ENCODE results near the gene ABCG1.

Gene ABCG1

DNA sequence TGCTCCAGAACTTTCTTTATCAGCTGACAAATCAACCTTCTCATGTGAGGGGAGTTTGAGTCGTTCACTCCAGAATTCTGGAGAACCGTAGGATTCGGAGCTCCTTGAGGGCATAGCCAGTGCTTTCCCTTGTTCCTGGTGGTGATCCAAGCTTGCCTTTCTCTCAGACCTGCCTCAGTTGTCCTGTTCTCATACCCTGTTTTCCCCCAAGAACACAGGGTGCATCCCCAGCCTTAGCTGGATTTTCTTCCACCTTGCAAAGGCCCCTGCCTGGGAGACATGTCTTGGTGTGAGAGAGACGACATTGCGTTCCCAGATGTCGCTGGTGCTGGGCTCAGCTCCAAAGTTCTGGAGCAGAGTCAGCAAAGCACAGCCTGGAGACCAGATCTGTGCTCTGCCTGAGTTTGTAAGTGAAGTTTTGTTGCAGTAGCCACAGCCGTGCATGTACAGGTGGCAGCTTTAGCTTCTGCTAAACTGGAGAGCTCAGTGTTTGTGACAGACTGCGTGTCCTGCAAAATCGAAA lies 40.0 kb downstream of the ABCG1 start:
- ChIA-PET CTCF (interaction anchor here (0.6 to 2.5 kb wide), 28 partner anchors 9 to 524 kb away, joined by 3 to 19 read pairs (median 4); no protein-coding TSS in a partner anchor), POLR2A (interaction anchor here (1.0 to 1.1 kb wide), 2 partner anchors 14 to 39 kb away, joined by 3 to 4 read pairs; no protein-coding TSS in a partner anchor)
- TF ChIP-seq TARDBP (IDR thresholded peaks at IDR 0.05) (no peak), SP1 (IDR thresholded peaks at IDR 0.05) (no peak), LEF1 (IDR thresholded peaks at IDR 0.05; ENCODE audit: borderline replicate concordance) (no peak), FOXK2 (IDR thresholded peaks at IDR 0.05) (no peak), BHLHE40 (IDR thresholded peaks at IDR 0.05; ENCODE audit: borderline replicate concordance) (no peak), ZNF384 (IDR thresholded peaks at IDR 0.05) (no peak), ELF4 (IDR thresholded peaks at IDR 0.05) (no peak), L3MBTL2 (conservative IDR thresholded peaks at IDR 0.05) (no peak), CTBP1 (IDR thresholded peaks at IDR 0.05; ENCODE audit: borderline replicate concordance) (no peak)
- TF ChIP-seq, protein P1, sequence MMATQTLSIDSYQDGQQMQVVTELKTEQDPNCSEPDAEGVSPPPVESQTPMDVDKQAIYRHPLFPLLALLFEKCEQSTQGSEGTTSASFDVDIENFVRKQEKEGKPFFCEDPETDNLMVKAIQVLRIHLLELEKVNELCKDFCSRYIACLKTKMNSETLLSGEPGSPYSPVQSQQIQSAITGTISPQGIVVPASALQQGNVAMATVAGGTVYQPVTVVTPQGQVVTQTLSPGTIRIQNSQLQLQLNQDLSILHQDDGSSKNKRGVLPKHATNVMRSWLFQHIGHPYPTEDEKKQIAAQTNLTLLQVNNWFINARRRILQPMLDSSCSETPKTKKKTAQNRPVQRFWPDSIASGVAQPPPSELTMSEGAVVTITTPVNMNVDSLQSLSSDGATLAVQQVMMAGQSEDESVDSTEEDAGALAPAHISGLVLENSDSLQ (IDR thresholded peaks at IDR 0.05): no peak
- DNase-seq (ENCODE audit: extremely low spot score): no peak

DNA sequence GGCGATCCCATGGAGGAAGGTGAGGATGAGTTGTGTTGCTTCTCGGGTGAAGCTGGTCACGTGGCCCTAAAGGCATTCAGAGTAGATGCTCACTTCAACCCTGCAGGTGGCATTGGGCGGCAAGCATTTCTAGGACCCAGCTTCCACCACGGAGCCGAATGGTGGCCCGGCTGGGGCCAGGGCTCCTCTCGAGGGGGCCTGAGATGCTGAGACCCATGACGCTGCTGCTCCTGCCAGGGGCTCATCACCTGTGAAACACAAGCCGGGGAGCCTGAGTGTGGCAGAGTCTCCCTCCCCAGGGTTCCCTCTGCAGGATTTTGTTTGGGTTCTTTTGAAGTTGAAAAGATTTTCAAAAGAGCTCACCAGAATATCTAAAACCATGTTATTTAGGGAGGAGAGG lies 41.2 kb downstream of the ABCG1 start:
- no peak for DNase-seq (ENCODE audit: extremely low spot score)
- ChIA-PET POLR2A (no interaction called here), CTCF (interaction anchor here (1.8 to 2.5 kb wide), 2 partner anchors 9 to 36 kb away, joined by 4 to 14 read pairs; no protein-coding TSS in a partner anchor)
- TF ChIP-seq ELF4 (IDR thresholded peaks at IDR 0.05) (no peak), ZNF384 (IDR thresholded peaks at IDR 0.05) (no peak), HDGF (IDR thresholded peaks at IDR 0.05; ENCODE audit: borderline replicate concordance) (no peak), FOXA1 (IDR thresholded peaks at IDR 0.05) (no peak), L3MBTL2 (conservative IDR thresholded peaks at IDR 0.05) (no peak), TARDBP (IDR thresholded peaks at IDR 0.05) (no peak), BHLHE40 (IDR thresholded peaks at IDR 0.05; ENCODE audit: borderline replicate concordance) (no peak), CTBP1 (IDR thresholded peaks at IDR 0.05; ENCODE audit: borderline replicate concordance) (no peak), FOXK2 (IDR thresholded peaks at IDR 0.05) (no peak), SP1 (IDR thresholded peaks at IDR 0.05) (no peak), LEF1 (IDR thresholded peaks at IDR 0.05; ENCODE audit: borderline replicate concordance) (no peak), FOXM1 (IDR thresholded peaks at IDR 0.05; ENCODE audit: borderline replicate concordance) (no peak), NFRKB (IDR thresholded peaks at IDR 0.05) (no peak), SUZ12 (IDR thresholded peaks at IDR 0.05) (no peak)
- TF ChIP-seq, protein P1 (IDR thresholded peaks at IDR 0.05): no peak

DNA sequence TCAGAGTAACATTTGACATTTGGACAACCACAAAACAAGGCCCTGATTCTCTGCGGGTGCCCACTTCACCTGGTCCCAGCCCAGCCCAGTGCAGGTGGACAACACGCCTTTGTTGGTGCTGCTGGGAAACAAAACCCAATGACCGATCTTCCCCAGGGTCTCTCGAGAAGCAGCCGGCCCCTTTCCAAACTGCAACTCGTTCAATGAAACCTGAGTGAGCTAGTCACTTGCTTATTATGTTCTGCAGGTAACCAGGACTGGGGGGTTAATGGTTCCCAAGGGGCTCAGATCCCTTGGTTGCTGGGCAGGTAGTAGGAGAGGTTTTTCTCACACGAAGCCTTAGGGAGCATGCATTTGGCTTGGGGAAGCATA lies 42.9 kb downstream of the ABCG1 start:
- ChIA-PET CTCF (interaction anchor here (0.7 to 1.2 kb wide), 2 partner anchors 29 to 376 kb away, joined by 3 read pairs; no protein-coding TSS in a partner anchor), POLR2A (interaction anchor here (1.0 kb wide), 1 partner anchor 41 kb away, joined by 3 read pairs; no protein-coding TSS in a partner anchor)
- TF ChIP-seq NFRKB (IDR thresholded peaks at IDR 0.05) (no peak), SP1 (IDR thresholded peaks at IDR 0.05) (no peak), ARNT (IDR thresholded peaks at IDR 0.05) (no peak), CTBP1 (IDR thresholded peaks at IDR 0.05; ENCODE audit: borderline replicate concordance) (no peak), LEF1 (IDR thresholded peaks at IDR 0.05; ENCODE audit: borderline replicate concordance) (no peak), L3MBTL2 (conservative IDR thresholded peaks at IDR 0.05) (no peak), BHLHE40 (IDR thresholded peaks at IDR 0.05; ENCODE audit: borderline replicate concordance) (no peak), ELF4 (IDR thresholded peaks at IDR 0.05) (no peak), ZNF384 (IDR thresholded peaks at IDR 0.05) (no peak), TARDBP (IDR thresholded peaks at IDR 0.05) (no peak)
- no peak for DNase-seq (ENCODE audit: extremely low spot score)

DNA sequence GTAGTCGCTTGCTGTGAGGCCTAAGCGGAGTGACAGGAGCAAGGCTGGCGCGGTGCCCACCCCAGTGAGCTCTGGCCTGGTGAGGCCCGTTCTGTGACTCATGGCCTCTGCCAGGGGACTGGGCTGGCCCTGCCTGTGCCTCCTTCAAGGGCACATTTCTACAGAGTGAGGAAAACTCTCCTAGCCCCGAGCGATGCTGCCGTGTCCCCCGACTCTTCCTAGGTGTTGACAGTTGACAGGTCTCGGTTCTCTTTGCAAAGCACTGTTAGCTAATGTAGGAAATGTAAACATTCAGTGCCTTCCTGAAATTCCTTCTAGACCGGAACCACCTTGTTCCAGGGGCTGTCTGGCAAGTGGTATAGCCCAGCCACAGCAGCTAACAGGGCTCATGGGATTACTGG lies 43.9 kb downstream of the ABCG1 start:
- ChIA-PET POLR2A (no interaction called here), CTCF (interaction anchor here (1.1 kb wide), 1 partner anchor 118 kb away, joined by 4 read pairs; no protein-coding TSS in a partner anchor)
- TF ChIP-seq BHLHE40 (IDR thresholded peaks at IDR 0.05; ENCODE audit: borderline replicate concordance): no peak
- TF ChIP-seq ZNF384 (IDR thresholded peaks at IDR 0.05): no peak
- no peak for TF ChIP-seq TARDBP (IDR thresholded peaks at IDR 0.05)
- TF ChIP-seq FOXK2 (IDR thresholded peaks at IDR 0.05): no peak
- TF ChIP-seq FOXM1 (IDR thresholded peaks at IDR 0.05; ENCODE audit: borderline replicate concordance): no peak
- no peak for TF ChIP-seq L3MBTL2 (conservative IDR thresholded peaks at IDR 0.05)
- TF ChIP-seq, protein P1 (IDR thresholded peaks at IDR 0.05): no peak
- TF ChIP-seq HDGF (IDR thresholded peaks at IDR 0.05; ENCODE audit: borderline replicate concordance): no peak
- no peak for TF ChIP-seq LEF1 (IDR thresholded peaks at IDR 0.05; ENCODE audit: borderline replicate concordance)
- no peak for TF ChIP-seq FOXA1 (IDR thresholded peaks at IDR 0.05)
- TF ChIP-seq CTBP1 (IDR thresholded peaks at IDR 0.05; ENCODE audit: borderline replicate concordance): no peak
- TF ChIP-seq ARNT (IDR thresholded peaks at IDR 0.05): no peak
- no peak for TF ChIP-seq NFRKB (IDR thresholded peaks at IDR 0.05)
- no peak for TF ChIP-seq SP1 (IDR thresholded peaks at IDR 0.05)
- no peak for TF ChIP-seq SUZ12 (IDR thresholded peaks at IDR 0.05)
- TF ChIP-seq ELF4 (IDR thresholded peaks at IDR 0.05): no peak
- no peak for DNase-seq (ENCODE audit: extremely low spot score)

DNA sequence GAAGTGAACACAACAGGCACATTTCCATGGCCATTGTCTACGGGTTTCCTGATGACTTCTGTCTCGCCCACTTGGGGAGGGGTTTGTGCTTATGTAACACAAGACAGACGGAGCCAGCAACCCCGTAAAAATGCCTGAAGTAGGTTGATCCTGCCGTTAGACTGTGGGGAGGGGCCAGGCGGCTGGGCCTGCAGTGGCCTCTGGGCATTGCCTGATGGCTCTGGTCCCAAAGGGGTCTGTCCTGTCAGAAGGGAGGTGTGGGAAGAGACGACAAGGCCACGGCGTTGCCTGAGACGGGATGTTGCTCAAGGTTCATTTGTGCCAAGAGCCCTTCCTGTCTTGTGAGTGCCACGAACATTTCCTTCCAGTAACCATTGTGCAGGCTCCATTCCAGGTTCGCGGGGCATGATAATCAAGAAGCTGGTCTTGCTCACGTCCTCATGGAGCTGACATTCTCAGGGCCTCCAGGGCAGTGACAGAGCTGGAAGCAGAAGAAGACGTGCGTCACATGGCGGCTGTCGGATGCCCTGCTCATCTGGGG lies 44.7 kb downstream of the ABCG1 start:
- no peak for TF ChIP-seq HDGF (IDR thresholded peaks at IDR 0.05; ENCODE audit: borderline replicate concordance)
- TF ChIP-seq CTBP1 (IDR thresholded peaks at IDR 0.05; ENCODE audit: borderline replicate concordance): no peak
- no peak for TF ChIP-seq NFRKB (IDR thresholded peaks at IDR 0.05)
- TF ChIP-seq BHLHE40 (IDR thresholded peaks at IDR 0.05; ENCODE audit: borderline replicate concordance): no peak
- no peak for TF ChIP-seq SP1 (IDR thresholded peaks at IDR 0.05)
- TF ChIP-seq FOXA1 (IDR thresholded peaks at IDR 0.05): no peak
- TF ChIP-seq FOXK2 (IDR thresholded peaks at IDR 0.05): no peak
- TF ChIP-seq TARDBP (IDR thresholded peaks at IDR 0.05): no peak
- no peak for TF ChIP-seq ARNT (IDR thresholded peaks at IDR 0.05)
- no peak for TF ChIP-seq L3MBTL2 (conservative IDR thresholded peaks at IDR 0.05)
- TF ChIP-seq, protein P1 (IDR thresholded peaks at IDR 0.05): no peak
- TF ChIP-seq FOXM1 (IDR thresholded peaks at IDR 0.05; ENCODE audit: borderline replicate concordance): no peak
- TF ChIP-seq ELF4 (IDR thresholded peaks at IDR 0.05): no peak
- no peak for TF ChIP-seq LEF1 (IDR thresholded peaks at IDR 0.05; ENCODE audit: borderline replicate concordance)
- TF ChIP-seq ZNF384 (IDR thresholded peaks at IDR 0.05): no peak
- TF ChIP-seq SUZ12 (IDR thresholded peaks at IDR 0.05): no peak
- ChIA-PET POLR2A (no interaction called here), CTCF (interaction anchor here (0.6 to 1.1 kb wide), 2 partner anchors 16 to 119 kb away, joined by 3 to 4 read pairs; no protein-coding TSS in a partner anchor)
- no peak for DNase-seq (ENCODE audit: extremely low spot score)

Data from HEK293T (cell line).